ENCODE measurements around the gene LIMD2.

LIMD2 gene

GRCh38 chr17:63675607-63676546 is 24.0 kb downstream of the LIMD2 start:
- peaks cover 21% of the 10 kb centered on the region for H3K36me3 ChIP-seq (ENCODE audit: insufficient read depth, low read length)
- peaks cover 34% of the 10 kb centered on the region for H3K4me1 ChIP-seq (ENCODE audit: insufficient read depth, low read length)
- no peaks in the 10 kb centered on the region for H3K27me3 ChIP-seq (ENCODE audit: control insufficient read depth in 1 of 2, insufficient read depth in 2 of 2, low read length in 2 of 2)
- peak overlapping the region; percentile 47 for H3K27ac ChIP-seq (ENCODE audit: low read depth, low read length)
- peak overlapping the region; percentile 10 to 16 for H3K4me3 ChIP-seq (ENCODE audit: low read depth in 1 of 2, low read length in 2 of 2)
- no peaks in the 10 kb centered on the region for H3K9me3 ChIP-seq (ENCODE audit: low read length)
- no peak overlapping the region for H3K9ac ChIP-seq (ENCODE audit: low read length)

- Histone ChIP-seq H3K4me1 (ENCODE audit: insufficient read depth, low read length) (peaks cover 27% of the 10 kb centered on the region), H3K4me3 (ENCODE audit: low read depth in 1 of 2, low read length in 2 of 2) (peak overlapping the region in 1 of 2 donors; percentile 10), H3K27me3 (ENCODE audit: control insufficient read depth in 1 of 2, insufficient read depth in 2 of 2, low read length in 2 of 2) (no peaks in the 10 kb centered on the region), H3K27ac (ENCODE audit: low read depth, low read length) (peak overlapping the region; percentile 47), H3K9ac (ENCODE audit: low read length) (no peak overlapping the region), H3K36me3 (ENCODE audit: insufficient read depth, low read length) (peaks cover 20% of the 10 kb centered on the region), H3K9me3 (ENCODE audit: low read length) (no peaks in the 10 kb centered on the region)
Observed at GRCh38 chr17:63675231-63675606, 24.7 kb downstream of the LIMD2 start.

GRCh38 chr17:63672856-63673255 is 27.1 kb downstream of the LIMD2 start:
- H3K27me3 ChIP-seq (ENCODE audit: control insufficient read depth in 1 of 2, insufficient read depth in 2 of 2, low read length in 2 of 2) = no peaks in the 10 kb centered on the region
- H3K4me1 ChIP-seq (ENCODE audit: insufficient read depth, low read length) = peaks cover 33% of the 10 kb centered on the region
- H3K9me3 ChIP-seq (ENCODE audit: low read length) = no peaks in the 10 kb centered on the region
- no peak overlapping the region for H3K4me3 ChIP-seq (ENCODE audit: low read depth in 1 of 2, low read length in 2 of 2)
- H3K9ac ChIP-seq (ENCODE audit: low read length) = no peak overlapping the region
- no peak overlapping the region for H3K27ac ChIP-seq (ENCODE audit: low read depth, low read length)
- H3K36me3 ChIP-seq (ENCODE audit: insufficient read depth, low read length) = peaks cover 34% of the 10 kb centered on the region

DNA sequence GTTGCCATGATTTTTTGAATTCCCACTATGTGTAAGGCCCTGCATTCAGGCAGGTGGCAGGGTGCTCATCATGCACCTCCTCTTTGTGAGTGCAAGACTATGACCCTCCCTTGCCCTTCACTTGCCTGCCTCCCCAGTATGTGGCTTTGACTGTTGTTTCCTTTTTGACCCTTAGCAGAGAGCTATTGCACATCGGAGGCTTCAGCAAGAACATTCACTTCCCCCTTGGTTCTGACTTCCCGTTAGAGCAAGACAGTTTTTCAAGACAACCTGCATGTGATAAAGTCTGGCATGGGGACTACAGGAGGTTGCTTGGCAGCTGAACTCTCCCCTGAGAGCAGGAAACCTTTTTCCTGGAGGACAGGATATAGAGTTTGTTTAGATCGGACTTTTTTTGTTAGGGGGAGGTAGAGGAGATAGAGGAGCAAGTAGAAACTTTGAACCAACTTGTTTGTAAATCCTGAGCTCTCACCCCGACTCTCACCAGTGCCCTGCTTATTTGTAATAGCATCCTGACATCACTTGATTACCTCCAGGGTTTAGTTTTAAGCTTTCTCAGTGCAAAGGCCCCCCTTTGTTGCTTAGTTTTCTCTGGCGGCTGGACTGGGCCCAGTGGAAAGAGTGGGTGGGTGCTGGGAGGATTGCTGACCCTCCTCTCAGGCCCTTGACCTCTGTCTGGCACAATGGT is 34.3 kb downstream of the LIMD2 start:
- H3K27me3 ChIP-seq (ENCODE audit: control insufficient read depth in 1 of 2, insufficient read depth in 2 of 2, low read length in 2 of 2) = no peaks in the 10 kb centered on the region
- no peak overlapping the region for H3K9ac ChIP-seq (ENCODE audit: low read length)
- H3K9me3 ChIP-seq (ENCODE audit: low read length) = no peaks in the 10 kb centered on the region
- H3K4me1 ChIP-seq (ENCODE audit: insufficient read depth, low read length) = peaks cover 8% of the 10 kb centered on the region
- H3K27ac ChIP-seq (ENCODE audit: low read depth, low read length) = no peak overlapping the region
- H3K36me3 ChIP-seq (ENCODE audit: insufficient read depth, low read length) = peaks cover 56% of the 10 kb centered on the region
- no peak overlapping the region for H3K4me3 ChIP-seq (ENCODE audit: low read depth in 1 of 2, low read length in 2 of 2)

DNA sequence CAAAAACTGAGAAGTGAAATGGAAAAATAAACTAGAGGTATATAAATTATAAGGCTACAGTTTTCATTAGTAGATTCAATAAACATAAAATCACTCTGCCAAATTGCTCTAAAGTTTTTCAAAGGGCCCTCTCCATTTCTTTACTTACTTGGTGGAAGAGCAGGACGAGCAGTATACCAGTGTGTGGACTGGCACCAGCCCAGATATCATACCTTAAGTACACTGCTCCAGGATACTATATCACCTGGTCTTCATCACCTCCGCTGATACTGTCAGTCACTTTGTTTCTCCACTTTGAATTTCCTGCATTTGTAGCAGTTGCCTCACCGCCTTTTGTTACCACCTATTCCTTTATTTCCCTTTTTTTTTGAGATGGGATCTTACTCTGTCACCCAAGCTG is 40.1 kb downstream of the LIMD2 start:
- Histone ChIP-seq H3K27me3 (ENCODE audit: control insufficient read depth in 1 of 2, insufficient read depth in 2 of 2, low read length in 2 of 2) (no peaks in the 10 kb centered on the region), H3K9me3 (ENCODE audit: low read length) (no peaks in the 10 kb centered on the region), H3K36me3 (ENCODE audit: insufficient read depth, low read length) (peaks cover 45% of the 10 kb centered on the region), H3K27ac (ENCODE audit: low read depth, low read length) (no peak overlapping the region), H3K4me1 (ENCODE audit: insufficient read depth, low read length) (no peaks in the 10 kb centered on the region), H3K9ac (ENCODE audit: low read length) (no peak overlapping the region), H3K4me3 (ENCODE audit: low read depth in 1 of 2, low read length in 2 of 2) (no peak overlapping the region)

- Histone ChIP-seq H3K27ac (ENCODE audit: low read depth, low read length) (no peak overlapping the region), H3K4me3 (ENCODE audit: low read depth in 1 of 2, low read length in 2 of 2) (no peak overlapping the region), H3K36me3 (ENCODE audit: insufficient read depth, low read length) (peaks cover 50% of the 10 kb centered on the region), H3K27me3 (ENCODE audit: control insufficient read depth in 1 of 2, insufficient read depth in 2 of 2, low read length in 2 of 2) (no peaks in the 10 kb centered on the region), H3K9me3 (ENCODE audit: low read length) (no peaks in the 10 kb centered on the region), H3K4me1 (ENCODE audit: insufficient read depth, low read length) (peaks cover 6% of the 10 kb centered on the region), H3K9ac (ENCODE audit: low read length) (no peak overlapping the region)
Observed at GRCh38 chr17:63658366-63658765, 41.6 kb downstream of the LIMD2 start.

- no peak overlapping the region for H3K27ac ChIP-seq (ENCODE audit: low read depth, low read length)
- peaks cover 11% of the 10 kb centered on the region for H3K4me1 ChIP-seq (ENCODE audit: insufficient read depth, low read length)
- H3K9ac ChIP-seq (ENCODE audit: low read length) = no peak overlapping the region
- no peaks in the 10 kb centered on the region for H3K9me3 ChIP-seq (ENCODE audit: low read length)
- H3K27me3 ChIP-seq (ENCODE audit: control insufficient read depth in 1 of 2, insufficient read depth in 2 of 2, low read length in 2 of 2) = no peaks in the 10 kb centered on the region
- no peak overlapping the region for H3K4me3 ChIP-seq (ENCODE audit: low read depth in 1 of 2, low read length in 2 of 2)
- H3K36me3 ChIP-seq (ENCODE audit: insufficient read depth, low read length) = peaks cover 49% of the 10 kb centered on the region
Observed at GRCh38 chr17:63657786-63658185, 42.1 kb downstream of the LIMD2 start.

DNA sequence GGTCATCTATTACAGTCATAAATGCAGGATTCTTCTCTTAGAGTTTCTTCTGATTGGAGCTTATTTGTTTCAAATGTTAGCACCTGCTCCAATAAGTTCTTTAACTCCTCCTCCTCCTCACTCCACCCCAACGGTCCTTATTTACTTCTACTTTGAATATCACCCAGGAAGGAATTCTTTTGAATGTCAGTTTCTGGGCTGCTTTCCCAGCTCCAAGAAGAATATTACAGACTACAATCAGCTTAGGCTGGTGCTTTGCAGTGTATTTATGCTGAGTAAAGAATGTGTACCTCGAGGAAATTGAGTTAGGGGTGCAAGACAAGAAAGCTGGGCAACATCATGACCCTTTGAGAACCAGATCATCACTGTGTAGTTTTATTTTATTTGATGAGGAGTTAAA is 46.9 kb downstream of the LIMD2 start:
- H3K9ac ChIP-seq (ENCODE audit: low read length) = no peak overlapping the region
- no peak overlapping the region for H3K4me3 ChIP-seq (ENCODE audit: low read depth in 1 of 2, low read length in 2 of 2)
- H3K9me3 ChIP-seq (ENCODE audit: low read length) = no peaks in the 10 kb centered on the region
- no peaks in the 10 kb centered on the region for H3K27me3 ChIP-seq (ENCODE audit: control insufficient read depth in 1 of 2, insufficient read depth in 2 of 2, low read length in 2 of 2)
- H3K4me1 ChIP-seq (ENCODE audit: insufficient read depth, low read length) = peaks cover 22% of the 10 kb centered on the region
- peak overlapping the region; percentile 36 for H3K27ac ChIP-seq (ENCODE audit: low read depth, low read length)
- H3K36me3 ChIP-seq (ENCODE audit: insufficient read depth, low read length) = peaks cover 36% of the 10 kb centered on the region

DNA sequence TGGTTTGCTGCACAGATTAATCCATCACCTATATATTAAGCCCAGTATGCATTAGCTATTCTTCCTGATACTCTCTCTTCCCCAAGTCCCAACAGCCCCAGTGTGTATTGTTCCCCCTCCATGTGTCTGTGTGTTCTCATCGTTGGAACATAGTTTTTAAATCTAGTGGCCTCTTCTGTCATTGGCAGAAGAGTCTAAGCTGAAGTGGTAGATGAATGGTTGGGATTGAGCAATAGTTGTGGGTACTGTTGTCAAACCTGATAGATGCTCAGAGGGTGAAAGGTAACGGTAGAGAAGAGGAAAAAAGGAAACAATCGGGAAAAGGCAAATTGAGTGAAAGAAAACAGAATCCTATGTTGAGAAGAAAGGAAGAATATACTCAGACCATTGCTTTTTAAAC is 47.8 kb downstream of the LIMD2 start:
- H3K9ac ChIP-seq (ENCODE audit: low read length) = no peak overlapping the region
- no peak overlapping the region for H3K27ac ChIP-seq (ENCODE audit: low read depth, low read length)
- H3K9me3 ChIP-seq (ENCODE audit: low read length) = no peaks in the 10 kb centered on the region
- peaks cover 27% of the 10 kb centered on the region for H3K36me3 ChIP-seq (ENCODE audit: insufficient read depth, low read length)
- no peak overlapping the region for H3K4me3 ChIP-seq (ENCODE audit: low read depth in 1 of 2, low read length in 2 of 2)
- H3K27me3 ChIP-seq (ENCODE audit: control insufficient read depth in 1 of 2, insufficient read depth in 2 of 2, low read length in 2 of 2) = no peaks in the 10 kb centered on the region
- peaks cover 31% of the 10 kb centered on the region for H3K4me1 ChIP-seq (ENCODE audit: insufficient read depth, low read length)

DNA sequence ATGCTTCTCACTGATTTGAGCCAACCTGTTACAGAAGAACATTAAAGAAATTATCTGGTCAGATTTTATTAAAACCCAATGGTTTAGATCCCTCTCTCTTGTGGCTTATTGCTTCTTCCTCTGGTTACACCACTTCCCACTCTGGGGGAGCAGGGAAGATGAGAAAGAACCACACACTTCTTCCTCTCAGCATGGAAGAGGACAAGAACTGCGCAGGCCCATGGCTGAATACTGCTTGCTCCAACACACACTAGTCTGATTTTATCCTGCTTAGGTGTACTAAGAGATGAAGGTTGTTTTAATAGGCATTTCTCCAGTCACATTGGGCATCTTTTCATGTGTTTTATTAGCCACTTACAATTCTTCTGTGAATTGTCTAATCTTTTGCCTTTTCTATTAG is 50.1 kb downstream of the LIMD2 start:
- H3K27ac ChIP-seq (ENCODE audit: low read depth, low read length) = no peak overlapping the region
- H3K36me3 ChIP-seq (ENCODE audit: insufficient read depth, low read length) = peaks cover 35% of the 10 kb centered on the region
- peaks cover 50% of the 10 kb centered on the region for H3K4me1 ChIP-seq (ENCODE audit: insufficient read depth, low read length)
- H3K27me3 ChIP-seq (ENCODE audit: control insufficient read depth in 1 of 2, insufficient read depth in 2 of 2, low read length in 2 of 2) = no peaks in the 10 kb centered on the region
- no peak overlapping the region for H3K4me3 ChIP-seq (ENCODE audit: low read depth in 1 of 2, low read length in 2 of 2)
- H3K9ac ChIP-seq (ENCODE audit: low read length) = no peak overlapping the region
- no peaks in the 10 kb centered on the region for H3K9me3 ChIP-seq (ENCODE audit: low read length)

DNA sequence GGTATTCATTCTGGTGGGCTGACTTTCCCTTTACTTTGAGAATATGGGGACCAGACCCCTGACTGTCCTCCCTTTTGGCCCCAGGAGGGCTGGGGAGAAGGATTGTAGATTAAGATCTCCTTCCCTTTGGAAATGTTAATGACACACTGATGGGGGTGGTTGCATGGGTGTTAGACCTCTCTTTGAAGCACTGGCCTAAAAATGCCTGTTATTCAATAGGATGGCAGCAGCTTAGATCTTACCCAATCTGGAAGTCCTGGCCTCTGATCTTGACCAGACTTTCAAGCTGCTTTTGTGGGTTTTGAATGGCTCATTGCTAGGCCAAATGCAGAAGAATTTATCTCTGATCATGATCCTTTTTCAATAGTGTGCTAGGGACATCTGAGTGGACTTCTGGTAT is 52.0 kb downstream of the LIMD2 start:
- H3K27me3 ChIP-seq (ENCODE audit: control insufficient read depth in 1 of 2, insufficient read depth in 2 of 2, low read length in 2 of 2) = no peaks in the 10 kb centered on the region
- H3K4me1 ChIP-seq (ENCODE audit: insufficient read depth, low read length) = peaks cover 40% of the 10 kb centered on the region
- H3K9me3 ChIP-seq (ENCODE audit: low read length) = no peaks in the 10 kb centered on the region
- H3K36me3 ChIP-seq (ENCODE audit: insufficient read depth, low read length) = peaks cover 22% of the 10 kb centered on the region
- no peak overlapping the region for H3K27ac ChIP-seq (ENCODE audit: low read depth, low read length)
- no peak overlapping the region for H3K9ac ChIP-seq (ENCODE audit: low read length)
- H3K4me3 ChIP-seq (ENCODE audit: low read depth in 1 of 2, low read length in 2 of 2) = no peak overlapping the region

Measured in muscle layer of colon (tissue), 2 donors.